HuH-7 (cell line): ENCODE measurements around the gene CRYGN.

ENCODE experiments used
- DNase-seq: peaks from one replicate; pipeline ENCODE4 v3.0.0; 2011; ENCODE audit warnings: low spot score

The CRYGN gene

DNA sequence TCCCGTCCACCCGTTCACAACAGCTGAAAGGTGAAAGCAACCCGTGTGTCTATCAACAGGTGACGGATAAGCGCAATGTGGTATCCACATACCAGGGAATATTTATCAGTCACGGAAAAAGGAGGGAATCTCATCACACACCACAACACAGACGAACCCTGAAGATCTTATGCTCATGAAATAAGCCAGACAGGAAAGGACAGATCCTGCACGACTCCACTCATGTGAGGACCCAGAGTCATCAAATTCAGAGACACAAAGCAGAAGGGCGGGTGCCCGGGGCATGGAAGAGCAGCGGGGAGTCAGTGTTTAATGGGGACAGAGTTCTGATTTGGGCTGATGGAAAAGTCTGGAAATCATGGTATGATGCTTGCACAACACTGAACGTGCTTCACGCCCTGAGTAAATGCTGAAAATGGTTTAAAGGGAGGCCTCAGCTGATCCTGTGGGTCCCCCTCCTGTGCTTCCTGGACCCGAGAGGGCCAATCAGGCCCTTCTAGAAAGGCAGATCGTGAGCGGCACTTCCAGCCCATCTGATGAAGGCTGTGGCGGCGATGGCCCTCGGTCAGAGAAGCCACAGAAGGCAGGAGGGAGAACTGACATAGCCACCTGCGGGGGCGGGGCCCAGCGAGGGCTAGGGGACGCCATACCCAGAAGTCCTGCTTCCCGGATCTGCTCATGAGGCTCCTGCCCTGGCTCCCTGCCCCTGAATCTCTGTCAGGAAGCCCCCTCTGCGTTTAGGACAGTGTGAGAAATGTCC lies 49.2 kb downstream of the CRYGN start:
- DNase-seq, result no peak

- DNase-seq, result no peak
These were observed 50.0 kb downstream of the CRYGN start for GRCh38 chr7:151389768-151390597.

GRCh38 chr7:151389096-151389767 lies 50.7 kb downstream of the CRYGN start:
- DNase-seq, result no peak

- DNase-seq, result no peak
These were observed 51.5 kb downstream of the CRYGN start for GRCh38 chr7:151388430-151388829.

DNA sequence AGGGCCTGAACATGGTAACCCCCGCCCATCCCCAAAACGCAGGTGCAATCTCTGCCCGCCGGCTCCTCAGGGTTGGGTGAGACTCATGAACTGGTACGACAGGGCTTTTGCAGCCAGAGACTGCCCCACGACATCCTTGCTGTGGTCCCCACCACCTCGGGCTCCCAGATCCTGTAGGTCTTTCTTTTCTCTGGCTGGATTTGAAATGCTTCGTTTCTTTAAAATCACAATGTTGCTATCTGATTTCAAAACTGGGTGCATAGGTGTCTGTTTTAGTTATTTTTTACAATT lies 52.0 kb downstream of the CRYGN start:
- DNase-seq, result no peak

DNA sequence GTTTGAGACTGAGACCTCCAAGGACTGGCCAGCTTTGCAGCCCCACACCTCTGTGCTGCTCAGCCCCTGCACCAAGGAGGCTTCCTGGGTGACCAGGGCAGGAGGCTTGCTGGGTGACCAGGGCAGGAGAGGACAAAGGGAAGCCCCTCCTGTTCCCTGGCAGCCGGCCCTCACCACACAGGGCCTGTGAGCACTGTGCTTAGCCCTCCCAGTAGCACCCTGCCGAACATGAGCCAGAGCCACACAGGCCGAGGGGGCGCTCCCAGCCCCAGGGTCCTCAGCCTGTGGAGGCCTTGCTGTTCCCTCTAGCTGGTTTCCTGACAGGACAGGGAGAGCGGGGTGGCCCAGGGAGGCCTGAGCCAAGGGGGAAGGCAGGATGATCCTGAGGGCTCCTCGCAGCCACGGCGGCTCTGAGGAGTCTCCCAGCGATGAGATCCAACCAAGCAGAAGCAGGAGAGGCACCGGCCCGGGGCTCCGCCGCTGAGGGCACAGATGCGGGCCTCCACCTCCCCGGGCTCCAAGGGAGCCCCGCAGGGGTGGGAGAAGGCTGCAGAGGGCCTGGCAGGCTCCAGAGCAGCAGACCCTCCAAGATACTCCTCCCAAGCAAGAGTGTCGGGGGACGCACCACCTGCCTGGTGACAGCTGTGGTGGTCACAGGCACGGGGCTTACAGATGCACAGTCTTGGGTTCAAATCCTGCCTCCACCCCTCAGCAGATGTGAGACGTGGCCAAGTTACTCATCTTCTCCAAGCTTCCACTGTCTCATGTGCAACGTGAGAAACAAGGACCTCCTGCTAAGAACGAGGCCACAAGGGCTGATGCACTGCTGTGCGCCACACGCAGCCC lies 52.6 kb downstream of the CRYGN start:
- DNase-seq, result no peak

GRCh38 chr7:151386301-151387160 lies 53.4 kb downstream of the CRYGN start:
- no peak for DNase-seq

DNA sequence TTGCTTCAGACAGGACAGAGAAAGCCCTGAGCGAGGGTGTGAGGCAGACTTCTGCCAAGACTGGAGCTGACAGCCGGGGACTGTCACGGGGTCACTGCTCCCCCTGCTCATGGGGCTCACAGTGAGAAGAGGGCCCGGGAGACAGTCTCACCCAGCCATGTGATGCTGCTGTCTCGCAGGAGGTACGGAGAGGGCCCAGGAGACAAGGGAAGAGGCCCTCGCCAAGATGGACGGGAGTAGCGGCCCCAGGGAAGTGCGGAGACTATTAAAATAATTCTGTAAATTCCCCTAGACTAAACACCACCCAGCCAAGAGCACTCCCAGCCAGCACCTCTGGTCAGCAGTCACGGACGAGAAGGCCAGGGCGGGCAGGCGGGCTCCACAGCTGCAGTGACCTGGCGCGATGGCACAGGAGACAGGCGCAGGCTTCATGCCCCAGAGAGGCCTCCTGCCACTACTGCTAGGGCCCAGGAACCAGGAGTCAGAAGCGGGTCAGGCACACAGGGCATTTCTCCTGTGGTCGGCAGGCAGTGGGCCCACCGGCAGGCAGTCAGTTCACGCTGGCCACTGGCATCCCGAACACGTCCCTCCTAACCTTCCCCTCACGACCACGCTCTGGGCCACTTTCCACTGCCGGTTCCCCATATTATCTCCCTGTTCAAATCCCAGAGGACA lies 54.2 kb downstream of the CRYGN start:
- DNase-seq, result no peak

DNA sequence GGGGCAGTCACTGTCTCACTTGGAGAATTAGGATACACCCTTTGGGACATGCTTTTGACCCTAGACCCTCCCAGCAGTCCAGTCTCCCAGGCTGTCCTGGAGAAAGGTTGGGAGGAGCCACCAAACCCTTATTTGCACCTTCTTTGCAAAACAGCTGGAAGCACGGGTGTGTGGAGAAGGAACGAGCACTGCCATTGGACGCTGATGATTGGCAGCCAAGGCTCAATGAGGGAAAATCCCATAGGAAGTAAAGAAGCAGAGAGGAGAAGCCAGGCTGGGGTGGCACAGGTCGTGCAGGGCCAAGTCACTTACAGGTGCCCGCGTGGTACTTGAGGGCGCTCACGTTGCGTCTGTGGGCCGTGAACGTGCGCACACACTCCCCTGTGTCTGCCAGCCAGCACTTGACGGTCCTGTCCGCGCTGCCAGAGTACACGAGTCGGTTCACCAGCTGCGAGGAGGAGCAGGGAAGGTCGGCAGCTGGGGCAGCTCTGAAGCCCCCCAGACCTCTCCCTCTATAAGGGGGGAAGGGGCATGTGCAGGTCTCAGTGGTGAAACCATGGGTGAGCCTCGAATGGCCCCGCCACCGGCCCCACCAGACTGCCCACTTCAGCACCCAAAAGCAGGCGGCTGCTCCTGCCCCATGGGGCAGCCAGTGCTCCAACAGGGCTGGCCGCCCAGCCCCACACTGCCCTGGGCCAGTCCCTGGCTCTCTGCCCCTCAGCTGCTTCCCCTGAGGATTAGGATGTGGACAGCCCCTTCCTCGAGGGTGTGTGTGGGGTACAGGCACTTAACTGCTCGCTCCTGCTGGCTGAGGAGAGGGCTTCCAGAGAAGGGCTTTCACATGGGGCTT lies 54.9 kb downstream of the CRYGN start:
- no peak for DNase-seq

GRCh38 chr7:151384352-151384697 lies 55.6 kb downstream of the CRYGN start:
- no peak for DNase-seq

- DNase-seq, result no peak
These were observed 56.1 kb downstream of the CRYGN start for GRCh38 chr7:151383638-151384351.

DNA sequence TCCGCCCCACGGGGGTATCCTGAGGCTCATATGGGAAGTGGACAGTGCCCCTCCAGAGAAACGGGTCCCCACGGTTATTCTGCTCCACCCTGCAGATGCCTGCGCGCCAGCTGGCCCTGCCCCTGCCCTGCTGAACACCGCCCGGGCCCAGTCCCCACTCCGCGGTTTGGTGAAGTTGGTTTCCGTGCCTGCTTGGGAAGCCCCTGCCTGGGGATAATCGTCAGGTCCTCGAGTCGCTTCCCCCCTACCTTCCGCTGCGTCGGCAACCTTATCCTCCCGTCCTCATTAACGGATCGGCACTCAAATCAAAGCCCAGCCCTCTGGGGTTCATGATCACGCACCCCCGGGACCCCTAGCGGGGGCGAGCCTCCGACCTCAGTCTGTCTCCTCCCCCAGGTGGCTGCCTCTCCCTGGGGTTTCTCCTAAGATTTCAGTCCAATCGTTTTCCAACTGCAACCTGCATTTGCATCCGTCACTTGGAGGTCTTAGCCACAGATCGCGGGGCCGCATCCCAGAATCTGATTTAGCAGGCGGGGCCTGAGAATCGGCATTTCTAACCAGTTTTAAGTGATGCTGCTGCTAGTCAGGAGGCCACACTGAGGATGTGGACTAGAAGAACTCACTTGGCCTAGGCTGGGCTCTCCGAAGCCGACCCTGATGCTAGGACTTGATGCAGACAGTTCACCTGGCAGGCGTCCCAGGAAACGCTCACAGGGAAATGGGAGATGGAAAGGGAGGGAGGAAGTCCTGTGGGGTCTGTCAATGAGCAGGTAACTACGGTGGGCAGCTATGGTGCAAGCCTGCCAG lies 57.7 kb downstream of the CRYGN start:
- no peak for DNase-seq

GRCh38 chr7:151381348-151382078 lies 58.4 kb downstream of the CRYGN start:
- no peak for DNase-seq

GRCh38 chr7:151381098-151381347 lies 58.9 kb downstream of the CRYGN start:
- no peak for DNase-seq

DNA sequence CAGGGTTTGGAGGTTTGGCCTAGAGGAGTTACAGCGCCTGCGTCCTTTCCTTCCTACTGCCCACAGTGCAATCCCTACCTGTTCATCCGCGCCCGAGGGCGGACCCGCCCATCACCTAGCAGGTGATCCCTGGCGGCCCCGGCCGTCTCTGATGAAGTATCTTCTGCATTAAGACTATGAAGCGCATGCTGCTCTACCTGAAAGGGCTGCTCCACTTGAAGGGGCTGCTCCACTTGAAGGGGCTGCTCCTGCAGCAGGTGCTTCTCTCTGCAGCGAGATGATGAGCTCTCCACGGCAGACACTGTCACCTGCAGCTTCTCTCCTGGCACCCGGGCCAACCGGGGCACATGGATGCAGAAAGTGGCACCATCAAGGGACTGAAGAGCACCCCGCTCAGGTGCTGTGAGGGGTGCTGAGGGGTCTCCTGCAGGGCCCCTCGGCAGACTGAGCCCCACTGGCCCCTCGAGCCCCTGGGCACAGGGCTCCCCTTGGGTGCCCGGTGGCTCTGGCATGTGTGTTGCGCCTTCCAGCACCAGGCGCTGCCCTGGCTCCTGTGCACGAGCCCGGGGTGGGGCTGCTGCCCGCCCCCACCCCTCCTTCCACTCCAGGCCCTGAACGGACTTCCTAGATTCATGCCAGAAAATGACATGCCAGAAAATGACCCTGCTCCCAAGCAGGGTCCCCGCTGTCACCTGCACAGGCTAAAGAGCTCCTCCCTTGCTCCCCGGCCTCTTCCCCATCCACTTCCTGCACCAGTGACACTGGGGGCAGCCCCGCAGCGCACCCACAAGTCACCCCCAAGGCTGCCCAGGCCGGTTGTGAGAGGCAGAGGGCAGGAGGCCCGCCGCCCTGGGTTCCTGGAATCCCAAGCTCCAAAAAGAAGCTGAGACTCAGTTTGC lies 59.5 kb downstream of the CRYGN start:
- no peak for DNase-seq

- DNase-seq, result no peak
These were observed 60.3 kb downstream of the CRYGN start for GRCh38 chr7:151379534-151380198.
